Activated CD4-positive, alpha-beta memory T cell treated with anti-CD3 and anti-CD28 coated beads for 36 hours (primary cell): ENCODE results near the gene HBD. TPM values are rescaled to one million over a fixed set of nuclear protein-coding genes. Genes with fewer than 3 reads are reported as not detected.

Source experiments
- CTCF ChIA-PET: fragments of 350-600 bp; sonication (Branson Sonifier 250); formaldehyde crosslinking; loops from one replicate; lab custom pipeline; 2021; ENCODE audit warnings: antibody characterized with exemption, inconsistent platforms; lab: Charles Lee
- POLR2A ChIA-PET: fragments of 350-600 bp; sonication (Branson Sonifier 250); formaldehyde crosslinking; loops from one replicate; lab custom pipeline; 2021; ENCODE audit warnings: antibody characterized with exemption; lab: Charles Lee
- DNase-seq: peaks from one replicate; pipeline ENCODE4 v3.0.0-alpha.2; 2020
- H3K27ac Mint-ChIP-seq: one replicate; pipeline ENCODE4 v1.8.0; 2021; ENCODE audit warnings: mixed read lengths
- H3K27me3 Mint-ChIP-seq: one replicate; pipeline ENCODE4 v1.8.0; 2021; ENCODE audit warnings: mixed read lengths
- H3K36me3 Mint-ChIP-seq: one replicate; pipeline ENCODE4 v1.8.0; 2021; ENCODE audit warnings: mixed read lengths
- H3K4me1 Mint-ChIP-seq: one replicate; pipeline ENCODE4 v1.8.0; 2021; ENCODE audit warnings: low read depth, mixed read lengths
- H3K4me3 Mint-ChIP-seq: one replicate; pipeline ENCODE4 v1.8.0; 2021; ENCODE audit warnings: mild to moderate bottlenecking, mixed read lengths
- H3K9me3 Mint-ChIP-seq: one replicate; pipeline ENCODE4 v1.8.0; 2021; ENCODE audit warnings: mixed read lengths
- intact Hi-C: fragments of 100-400 bp; cut with micrococcal nuclease; formaldehyde crosslinking; loops from one replicate; pipeline ENCODE4 v1.15.1; 2023
- total RNA-seq, 2 experiments: library from RNA; stranded (reverse); gene quantifications; one replicate each; pipeline ENCODE4 v1.2.3, GENCODE V29; 2021

The HBD gene
- total RNA-seq, 2 experiments from 2014 or later: not detected

DNA sequence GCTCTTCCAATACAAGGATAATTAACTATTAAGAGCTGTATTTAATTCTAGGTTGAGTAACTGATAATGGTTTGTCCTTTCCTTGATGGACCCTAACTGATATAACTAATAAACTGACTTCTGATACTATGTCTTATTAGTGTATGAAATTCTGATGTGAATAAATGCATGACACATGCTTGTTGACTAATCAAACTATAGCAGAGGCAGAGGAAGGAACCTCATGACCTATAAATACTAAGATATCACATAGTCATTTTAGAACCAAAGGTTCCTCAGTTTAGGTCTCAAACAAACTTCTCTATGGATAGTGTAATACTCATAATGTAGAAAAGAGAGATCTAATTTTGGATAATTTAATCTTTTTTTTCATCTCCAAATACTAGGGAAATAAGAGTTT is 4.8 kb upstream of the HBD start:
- peaks cover 5% of the 10 kb centered on the region for H3K4me1 Mint-ChIP-seq
- POLR2A ChIA-PET: no interaction called here
- no peaks in the 10 kb centered on the region for H3K27me3 Mint-ChIP-seq
- H3K9me3 Mint-ChIP-seq: no peaks in the 10 kb centered on the region
- H3K4me3 Mint-ChIP-seq: no peak overlapping the region
- CTCF ChIA-PET: no interaction called here
- H3K27ac Mint-ChIP-seq: no peak overlapping the region
- intact Hi-C loops: no loop called here
- DNase-seq: no peak
- H3K36me3 Mint-ChIP-seq: no peaks in the 10 kb centered on the region

DNA sequence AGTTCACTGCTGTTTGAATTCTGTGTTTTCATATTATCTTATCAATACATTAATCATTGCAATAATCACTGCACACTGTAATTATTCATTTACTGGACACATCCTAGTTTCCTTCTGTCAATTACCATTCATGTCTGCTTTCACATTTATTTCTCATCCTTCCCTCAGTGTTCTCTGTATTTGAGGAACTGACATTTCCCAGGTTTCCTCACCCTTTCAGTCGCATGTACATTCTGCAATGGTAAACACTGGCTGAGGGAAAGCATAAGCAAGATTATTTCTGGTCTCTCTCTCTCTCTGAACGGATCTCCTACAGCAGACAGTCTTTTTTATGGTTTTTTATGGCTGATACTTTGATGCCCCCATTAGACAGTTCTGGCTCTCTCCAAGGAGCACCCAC is 4.2 kb upstream of the HBD start:
- Mint-ChIP-seq H3K4me3 (no peak overlapping the region), H3K4me1 (peaks cover 5% of the 10 kb centered on the region), H3K36me3 (no peaks in the 10 kb centered on the region), H3K9me3 (no peaks in the 10 kb centered on the region), H3K27ac (no peak overlapping the region), H3K27me3 (no peaks in the 10 kb centered on the region)
- intact Hi-C loops: no loop called here
- CTCF ChIA-PET: no interaction called here
- DNase-seq: no peak
- POLR2A ChIA-PET: no interaction called here

DNA sequence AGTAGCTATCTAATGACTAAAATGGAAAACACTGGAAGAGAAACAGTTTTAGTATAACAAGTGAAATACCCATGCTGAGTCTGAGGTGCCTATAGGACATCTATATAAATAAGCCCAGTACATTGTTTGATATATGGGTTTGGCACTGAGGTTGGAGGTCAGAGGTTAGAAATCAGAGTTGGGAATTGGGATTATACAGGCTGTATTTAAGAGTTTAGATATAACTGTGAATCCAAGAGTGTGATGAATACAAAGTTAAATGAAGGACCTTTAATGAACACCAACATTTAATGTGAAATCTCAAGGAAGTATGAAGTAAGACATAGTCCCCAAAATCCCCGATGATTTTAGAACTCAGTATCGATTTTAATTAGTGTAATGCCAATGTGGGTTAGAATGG is 3.1 kb upstream of the HBD start:
- H3K4me1 Mint-ChIP-seq: peaks cover 5% of the 10 kb centered on the region
- H3K36me3 Mint-ChIP-seq: no peaks in the 10 kb centered on the region
- ChIA-PET POLR2A (no interaction called here), CTCF (no interaction called here)
- H3K27ac Mint-ChIP-seq: no peak overlapping the region
- H3K4me3 Mint-ChIP-seq: no peak overlapping the region
- H3K27me3 Mint-ChIP-seq: no peaks in the 10 kb centered on the region
- intact Hi-C loops: no loop called here
- no peak for DNase-seq
- H3K9me3 Mint-ChIP-seq: no peaks in the 10 kb centered on the region

DNA sequence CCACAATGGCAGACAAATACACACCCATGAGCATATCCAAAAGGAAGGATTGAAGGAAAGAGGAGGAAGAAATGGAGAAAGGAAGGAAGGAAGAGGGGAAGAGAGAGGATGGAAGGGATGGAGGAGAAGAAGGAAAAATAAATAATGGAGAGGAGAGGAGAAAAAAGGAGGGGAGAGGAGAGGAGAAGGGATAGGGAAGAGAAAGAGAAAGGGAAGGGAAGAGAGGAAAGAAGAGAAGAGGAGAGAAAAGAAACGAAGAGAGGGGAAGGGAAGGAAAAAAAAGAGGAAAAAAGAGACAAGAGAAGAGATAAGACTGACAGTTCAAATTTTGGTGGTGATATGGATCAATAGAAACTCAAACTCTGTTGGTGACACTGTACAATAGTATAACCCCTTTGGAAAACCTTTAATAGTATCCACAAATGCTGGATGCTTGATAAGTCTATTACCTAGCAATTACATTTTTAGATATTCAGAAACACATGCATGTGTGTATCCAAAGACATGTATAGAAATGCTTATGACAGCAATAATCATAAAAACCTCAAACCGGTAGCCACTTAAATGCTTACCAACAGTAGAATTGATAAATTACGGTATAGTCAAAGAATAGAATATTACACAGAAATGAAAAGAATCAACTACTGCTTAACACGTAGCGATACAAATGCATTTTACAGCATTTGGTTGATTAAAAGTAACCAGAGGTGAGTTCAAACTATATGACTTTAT is 1.2 kb upstream of the HBD start:
- POLR2A ChIA-PET: no interaction called here
- no peaks in the 10 kb centered on the region for H3K36me3 Mint-ChIP-seq

DNA sequence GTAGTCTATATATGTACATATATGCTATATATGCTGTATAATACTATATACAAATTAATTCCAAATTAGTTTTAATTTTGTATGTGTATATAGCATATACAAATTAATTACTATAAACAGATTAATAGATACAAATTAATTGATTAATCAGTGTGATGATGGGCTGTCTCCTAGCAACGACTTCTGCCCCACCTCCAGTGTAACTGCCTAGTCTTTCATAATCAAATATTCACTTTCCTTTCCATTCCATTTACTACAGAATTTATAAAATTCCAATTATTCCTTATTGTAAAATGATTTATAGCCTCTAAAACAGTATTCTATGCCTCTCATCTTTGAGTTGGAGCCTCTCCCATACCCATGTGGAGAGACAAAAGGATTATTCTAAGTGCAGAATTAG is 976 bp downstream of the HBD start:
- intact Hi-C loops: no loop called here
- peaks cover 5% of the 10 kb centered on the region for H3K4me1 Mint-ChIP-seq
- POLR2A ChIA-PET: no interaction called here
- no peak for DNase-seq
- H3K9me3 Mint-ChIP-seq: no peaks in the 10 kb centered on the region
- no peaks in the 10 kb centered on the region for H3K27me3 Mint-ChIP-seq
- H3K27ac Mint-ChIP-seq: no peak overlapping the region
- no peaks in the 10 kb centered on the region for H3K36me3 Mint-ChIP-seq
- CTCF ChIA-PET: no interaction called here
- H3K4me3 Mint-ChIP-seq: no peak overlapping the region

More for the DNA sequence above, 1.2 kb upstream of the HBD start:
- Mint-ChIP-seq H3K27ac (no peak overlapping the region), H3K9me3 (no peaks in the 10 kb centered on the region), H3K27me3 (no peaks in the 10 kb centered on the region), H3K4me3 (no peak overlapping the region), H3K4me1 (peaks cover 5% of the 10 kb centered on the region)
- DNase-seq: no peak
- intact Hi-C loops: no loop called here
- CTCF ChIA-PET: no interaction called here

DNA sequence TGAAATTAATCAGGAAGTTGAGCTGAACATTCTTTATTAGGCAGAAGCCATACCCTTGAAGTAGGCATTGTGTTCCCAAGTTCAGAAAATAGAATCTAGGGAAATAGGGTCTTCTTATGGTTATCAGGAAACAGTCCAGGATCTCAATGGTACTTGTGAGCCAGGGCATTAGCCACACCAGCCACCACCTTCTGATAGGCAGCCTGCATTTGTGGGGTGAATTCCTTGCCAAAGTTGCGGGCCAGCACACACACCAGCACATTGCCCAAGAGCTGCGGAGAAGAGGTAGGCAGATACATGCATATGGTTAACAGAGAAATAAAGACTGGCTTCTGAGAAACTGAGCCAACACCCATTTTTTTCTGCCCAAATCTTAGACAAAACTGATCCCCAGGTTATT is 1.5 kb downstream of the HBD start:
- Mint-ChIP-seq H3K9me3 (no peaks in the 10 kb centered on the region), H3K4me1 (peaks cover 5% of the 10 kb centered on the region), H3K4me3 (no peak overlapping the region), H3K27me3 (no peaks in the 10 kb centered on the region), H3K36me3 (no peaks in the 10 kb centered on the region), H3K27ac (no peak overlapping the region)
- POLR2A ChIA-PET: no interaction called here
- DNase-seq: no peak
- intact Hi-C loops: no loop called here
- CTCF ChIA-PET: no interaction called here

DNA sequence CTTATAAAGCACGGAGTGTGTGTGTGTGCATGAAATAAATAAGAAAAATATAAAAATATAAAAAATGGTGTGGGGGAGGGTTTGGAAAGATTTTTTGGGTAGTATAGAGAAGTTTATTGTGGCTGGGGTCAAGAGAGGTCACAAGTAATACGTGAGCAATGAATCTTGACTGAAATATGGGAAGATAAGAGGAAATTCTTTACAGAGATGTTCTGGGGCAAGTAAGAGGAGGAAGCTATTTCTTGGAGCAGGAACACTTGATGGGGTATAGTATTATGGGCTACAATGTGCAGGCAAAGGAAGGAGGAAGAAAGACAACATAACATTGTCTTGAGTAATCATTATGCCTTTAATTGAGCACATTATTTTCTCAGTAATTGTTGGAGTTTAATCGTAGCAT is 2.1 kb downstream of the HBD start:
- CTCF ChIA-PET: no interaction called here

DNA sequence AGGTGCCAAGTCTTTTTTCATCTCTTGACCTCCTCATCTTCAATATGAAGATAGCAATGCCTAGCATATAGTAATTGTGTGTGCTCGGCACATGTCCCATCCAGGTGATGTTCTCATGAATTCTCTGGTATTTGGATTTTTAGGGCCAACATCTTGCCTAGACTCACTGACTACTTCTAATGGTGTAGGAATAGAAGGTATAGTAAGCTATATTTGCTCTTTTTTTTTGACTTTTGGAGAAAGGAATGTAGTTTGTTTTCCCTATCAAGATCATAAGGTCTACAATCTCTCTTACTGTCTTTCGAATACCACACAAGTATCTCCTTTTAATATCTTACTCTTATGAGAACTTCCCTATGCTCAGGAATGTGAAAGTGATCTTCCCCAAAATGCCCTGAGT is 3.2 kb downstream of the HBD start:
- DNase-seq: no peak
- Mint-ChIP-seq H3K27me3 (no peaks in the 10 kb centered on the region), H3K27ac (no peak overlapping the region), H3K36me3 (no peaks in the 10 kb centered on the region), H3K9me3 (no peaks in the 10 kb centered on the region), H3K4me3 (no peak overlapping the region), H3K4me1 (peaks cover 5% of the 10 kb centered on the region)
- intact Hi-C loops: no loop called here
- POLR2A ChIA-PET: no interaction called here
- CTCF ChIA-PET: no interaction called here

More for the DNA sequence above, 2.1 kb downstream of the HBD start:
- H3K4me3 Mint-ChIP-seq: no peak overlapping the region
- no peaks in the 10 kb centered on the region for H3K9me3 Mint-ChIP-seq
- H3K27ac Mint-ChIP-seq: no peak overlapping the region
- peaks cover 5% of the 10 kb centered on the region for H3K4me1 Mint-ChIP-seq
- POLR2A ChIA-PET: no interaction called here
- no peaks in the 10 kb centered on the region for H3K27me3 Mint-ChIP-seq
- H3K36me3 Mint-ChIP-seq: no peaks in the 10 kb centered on the region
- intact Hi-C loops: no loop called here
- DNase-seq: no peak

DNA sequence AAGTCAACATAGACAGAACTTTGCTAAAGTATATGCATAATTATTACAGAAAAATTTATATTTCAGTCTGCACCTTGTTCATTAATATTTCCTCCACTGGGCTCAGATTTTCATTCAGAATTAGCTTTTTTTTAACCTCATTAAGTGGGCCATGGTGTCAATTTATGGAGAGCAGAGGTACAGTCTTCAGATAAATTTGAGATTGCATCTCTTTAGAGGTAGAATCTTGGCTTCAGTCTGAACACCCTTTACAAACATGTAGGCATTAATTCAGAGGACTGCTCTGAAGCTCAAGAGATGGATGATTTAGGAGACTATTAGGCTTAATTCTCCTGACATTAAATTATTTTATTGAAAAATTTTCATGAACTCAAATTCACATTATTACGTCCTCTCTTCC is 4.0 kb downstream of the HBD start:
- H3K9me3 Mint-ChIP-seq: no peaks in the 10 kb centered on the region
- H3K4me1 Mint-ChIP-seq: peaks cover 5% of the 10 kb centered on the region
- POLR2A ChIA-PET: no interaction called here
- H3K36me3 Mint-ChIP-seq: no peaks in the 10 kb centered on the region
- no peak overlapping the region for H3K4me3 Mint-ChIP-seq
- H3K27ac Mint-ChIP-seq: no peak overlapping the region
- intact Hi-C loops: no loop called here
- DNase-seq: no peak
- H3K27me3 Mint-ChIP-seq: no peaks in the 10 kb centered on the region
- CTCF ChIA-PET: no interaction called here

DNA sequence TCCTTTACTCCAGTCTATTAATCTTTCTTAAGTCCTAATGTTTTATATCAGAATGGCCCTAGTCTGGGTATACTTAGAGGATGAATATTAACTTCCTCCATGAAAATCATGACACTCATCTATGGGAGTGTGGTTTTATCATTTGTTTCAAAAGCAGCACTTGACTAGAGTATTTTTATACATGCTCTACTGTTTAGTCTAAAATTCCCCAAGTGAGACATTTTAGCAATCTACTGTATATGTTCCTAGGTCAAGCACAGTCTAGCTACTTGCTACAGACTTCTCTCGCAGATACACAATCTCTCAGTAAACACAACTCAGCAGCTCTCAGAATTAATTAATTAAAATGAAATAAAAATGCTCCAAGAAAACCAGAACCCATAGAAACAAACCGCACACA is 4.5 kb downstream of the HBD start:
- intact Hi-C loops: no loop called here
- no peak for DNase-seq
- H3K27ac Mint-ChIP-seq: no peak overlapping the region
- H3K9me3 Mint-ChIP-seq: no peaks in the 10 kb centered on the region
- no peaks in the 10 kb centered on the region for H3K27me3 Mint-ChIP-seq
- POLR2A ChIA-PET: no interaction called here
- no peak overlapping the region for H3K4me3 Mint-ChIP-seq
- H3K36me3 Mint-ChIP-seq: no peaks in the 10 kb centered on the region
- CTCF ChIA-PET: no interaction called here
- peaks cover 5% of the 10 kb centered on the region for H3K4me1 Mint-ChIP-seq

DNA sequence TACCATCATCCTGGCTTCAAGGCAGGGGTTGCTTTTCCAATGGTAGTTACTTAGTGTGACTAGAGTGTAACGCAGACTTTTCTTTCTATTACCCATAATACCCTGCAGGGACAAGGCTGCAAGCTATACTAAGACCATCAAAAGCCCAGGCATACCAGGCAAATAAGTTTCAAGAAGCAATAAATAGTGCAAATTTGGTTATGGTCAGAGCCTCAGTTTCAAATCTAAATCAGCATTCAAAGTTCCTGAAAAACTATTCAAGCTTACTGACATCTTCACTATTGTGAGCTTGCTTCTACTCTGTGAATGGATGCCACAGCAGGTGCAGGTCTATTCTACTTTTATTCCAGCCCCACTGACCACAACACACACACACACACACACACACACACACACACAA is 4.9 kb downstream of the HBD start:
- Mint-ChIP-seq H3K4me3 (no peak overlapping the region), H3K27ac (no peak overlapping the region), H3K27me3 (no peaks in the 10 kb centered on the region), H3K4me1 (peaks cover 2% of the 10 kb centered on the region), H3K36me3 (no peaks in the 10 kb centered on the region), H3K9me3 (no peaks in the 10 kb centered on the region)
- CTCF ChIA-PET: no interaction called here
- intact Hi-C loops: no loop called here
- no peak for DNase-seq
- POLR2A ChIA-PET: no interaction called here

DNA sequence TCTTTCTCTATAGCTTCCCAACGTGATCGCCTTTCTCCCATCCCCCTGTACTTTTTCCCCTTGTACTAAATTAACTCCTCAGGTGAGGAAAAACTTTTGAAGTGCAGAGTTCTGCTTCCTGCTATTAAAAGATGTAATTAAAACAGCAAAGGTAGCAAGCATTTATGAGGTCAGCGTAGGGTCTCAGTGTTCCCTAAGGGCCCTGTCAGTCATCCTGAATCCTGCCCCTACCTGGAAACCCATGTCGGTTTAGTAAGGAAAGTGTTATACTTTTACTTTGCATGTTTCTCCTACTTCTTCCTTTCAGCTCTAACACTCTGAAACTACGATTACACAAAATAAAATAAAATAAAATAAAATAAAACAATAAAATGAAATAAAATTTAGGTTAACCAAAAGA is 6.2 kb downstream of the HBD start:
- Mint-ChIP-seq H3K27me3 (no peaks in the 10 kb centered on the region), H3K9me3 (no peaks in the 10 kb centered on the region), H3K4me3 (no peak overlapping the region), H3K4me1 (no peaks in the 10 kb centered on the region), H3K27ac (no peak overlapping the region), H3K36me3 (no peaks in the 10 kb centered on the region)
- intact Hi-C loops: no loop called here
- ChIA-PET CTCF (interaction anchor here (0.6 kb wide), 1 partner anchor 121 kb away, joined by 3 read pairs; no protein-coding TSS in a partner anchor), POLR2A (no interaction called here)
- DNase-seq: no peak

DNA sequence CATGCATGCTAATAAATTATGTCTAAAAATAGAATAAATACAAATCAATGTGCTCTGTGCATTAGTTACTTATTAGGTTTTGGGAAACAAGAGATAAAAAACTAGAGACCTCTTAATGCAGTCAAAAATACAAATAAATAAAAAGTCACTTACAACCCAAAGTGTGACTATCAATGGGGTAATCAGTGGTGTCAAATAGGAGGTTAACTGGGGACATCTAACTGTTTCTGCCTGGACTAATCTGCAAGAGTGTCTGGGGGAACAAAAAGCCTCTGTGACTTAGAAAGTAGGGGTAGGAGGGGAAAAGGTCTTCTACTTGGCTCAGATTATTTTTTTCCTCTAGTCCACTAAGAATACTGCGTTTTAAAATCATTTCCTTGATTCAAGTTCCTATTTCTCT is 6.6 kb downstream of the HBD start:
- no peak overlapping the region for H3K4me3 Mint-ChIP-seq
- no peak overlapping the region for H3K27ac Mint-ChIP-seq
- no peak for DNase-seq
- H3K4me1 Mint-ChIP-seq: no peaks in the 10 kb centered on the region
- POLR2A ChIA-PET: no interaction called here
- H3K36me3 Mint-ChIP-seq: no peaks in the 10 kb centered on the region
- intact Hi-C loops: no loop called here
- CTCF ChIA-PET: interaction anchor here (0.6 kb wide), 1 partner anchor 121 kb away, joined by 3 read pairs; no protein-coding TSS in a partner anchor
- no peaks in the 10 kb centered on the region for H3K9me3 Mint-ChIP-seq
- no peaks in the 10 kb centered on the region for H3K27me3 Mint-ChIP-seq
